ENCODE data around the gene CNKSR1. TPM values are rescaled to one million over a fixed set of nuclear protein-coding genes. Genes with fewer than 3 reads are reported as not detected.

The CNKSR1 gene
- polyA plus RNA-seq, 4 donors: 16.1 to 85.0 (median 47.9) TPM

- H3K4me1 ChIP-seq (ENCODE audit: control insufficient read depth in 3 of 3, insufficient read depth in 2 of 3, low read depth in 1 of 3, low read length in 2 of 3): peaks cover 0 to 27% (median 0%) of the 10 kb centered on the region in 3 donors
- H3K4me3 ChIP-seq (ENCODE audit: low read depth in 1 of 3, low read length in 3 of 3): peak overlapping the region in 2 of 3 donors; percentile 28 to 51
- 3 to 9% (median 6%) methylated on average over 65 to 72 of the region's 72 CpGs for WGBS, 3 donors
- peak; percentile 10 to 77 for DNase-seq
- no peaks in the 10 kb centered on the region for H3K9me3 ChIP-seq (ENCODE audit: control insufficient read depth in 2 of 2, insufficient read depth in 1 of 2, low read depth in 1 of 2, low read length in 1 of 2)
- no peaks in the 10 kb centered on the region for H3K36me3 ChIP-seq (ENCODE audit: control insufficient read depth in 3 of 3, insufficient read depth in 2 of 3, low read depth in 1 of 3, low read length in 3 of 3)
- H3K27me3 ChIP-seq (ENCODE audit: control insufficient read depth in 3 of 3, insufficient read depth in 3 of 3, low read length in 3 of 3): peaks cover 4 to 34% (median 8%) of the 10 kb centered on the region in 3 donors
- FAIRE-seq: no peak
- H3K27ac ChIP-seq (ENCODE audit: low read depth in 1 of 3, low read length in 2 of 3): no peak overlapping the region
These were observed 13.0 kb upstream of the CNKSR1 start for GRCh38 chr1:26164036-26164860.

GRCh38 chr1:26164861-26165842, 12.1 kb upstream of the CNKSR1 start:
- Histone ChIP-seq H3K27ac (ENCODE audit: low read depth in 1 of 3, low read length in 2 of 3) (no peak overlapping the region), H3K4me1 (ENCODE audit: control insufficient read depth in 3 of 3, insufficient read depth in 2 of 3, low read depth in 1 of 3, low read length in 2 of 3) (peaks cover 0 to 30% (median 0%) of the 10 kb centered on the region in 3 donors), H3K4me3 (ENCODE audit: low read depth in 1 of 3, low read length in 3 of 3) (no peak overlapping the region), H3K36me3 (ENCODE audit: control insufficient read depth in 3 of 3, insufficient read depth in 2 of 3, low read depth in 1 of 3, low read length in 3 of 3) (no peaks in the 10 kb centered on the region), H3K9me3 (ENCODE audit: control insufficient read depth in 2 of 2, insufficient read depth in 1 of 2, low read depth in 1 of 2, low read length in 1 of 2) (no peaks in the 10 kb centered on the region), H3K27me3 (ENCODE audit: control insufficient read depth in 3 of 3, insufficient read depth in 3 of 3, low read length in 3 of 3) (peaks cover 4 to 33% (median 8%) of the 10 kb centered on the region in 3 donors)
- FAIRE-seq (no peak), DNase-seq (no peak)
- 62 to 65% (median 65%) methylated on average over 19 of the region's 19 CpGs for WGBS, 3 donors

GRCh38 chr1:26166719-26167281, 10.5 kb upstream of the CNKSR1 start:
- Histone ChIP-seq H3K9me3 (ENCODE audit: control insufficient read depth in 2 of 2, insufficient read depth in 1 of 2, low read depth in 1 of 2, low read length in 1 of 2) (no peaks in the 10 kb centered on the region), H3K27ac (ENCODE audit: low read depth in 1 of 3, low read length in 2 of 3) (no peak overlapping the region), H3K36me3 (ENCODE audit: control insufficient read depth in 3 of 3, insufficient read depth in 2 of 3, low read depth in 1 of 3, low read length in 3 of 3) (peaks cover 0 to 14% (median 0%) of the 10 kb centered on the region in 3 donors), H3K4me1 (ENCODE audit: control insufficient read depth in 3 of 3, insufficient read depth in 2 of 3, low read depth in 1 of 3, low read length in 2 of 3) (peaks cover 0 to 35% (median 0%) of the 10 kb centered on the region in 3 donors), H3K27me3 (ENCODE audit: control insufficient read depth in 3 of 3, insufficient read depth in 3 of 3, low read length in 3 of 3) (peaks cover 4 to 18% (median 5%) of the 10 kb centered on the region in 3 donors), H3K4me3 (ENCODE audit: low read depth in 1 of 3, low read length in 3 of 3) (no peak overlapping the region)
- WGBS, 3 donors: 69 to 78% (median 76%) methylated on average over 4 of the region's 4 CpGs
- DNase-seq: no peak
- no peak for FAIRE-seq

GRCh38 chr1:26168410-26169197, 8.7 kb upstream of the CNKSR1 start, which contains the start of gene C1orf232:
TSS of gene C1orf232 (minus strand) at chr1:26168963. CDS start at chr1:26168499, 464 bp downstream.
- peaks cover 0 to 15% (median 0%) of the 10 kb centered on the region in 3 donors for H3K36me3 ChIP-seq (ENCODE audit: control insufficient read depth in 3 of 3, insufficient read depth in 2 of 3, low read depth in 1 of 3, low read length in 3 of 3)
- no peak for DNase-seq
- H3K27ac ChIP-seq (ENCODE audit: low read depth in 1 of 3, low read length in 2 of 3): peak within 1 kb of the TSS; percentile 34 to 90 (median 74)
- peak within 1 kb of the TSS; percentile 64 to 88 (median 64) for H3K4me3 ChIP-seq (ENCODE audit: low read depth in 1 of 3, low read length in 3 of 3)
- peaks cover 0 to 30% (median 0%) of the 10 kb centered on the region in 3 donors for H3K4me1 ChIP-seq (ENCODE audit: control insufficient read depth in 3 of 3, insufficient read depth in 2 of 3, low read depth in 1 of 3, low read length in 2 of 3)
- H3K9me3 ChIP-seq (ENCODE audit: control insufficient read depth in 2 of 2, insufficient read depth in 1 of 2, low read depth in 1 of 2, low read length in 1 of 2): no peaks in the 10 kb centered on the region
- no peak for FAIRE-seq
- 47 to 61% (median 61%) methylated on average over 5 of the region's 5 CpGs for WGBS, 3 donors
- peaks cover 0 to 4% (median 0%) of the 10 kb centered on the region in 3 donors for H3K27me3 ChIP-seq (ENCODE audit: control insufficient read depth in 3 of 3, insufficient read depth in 3 of 3, low read length in 3 of 3)

GRCh38 chr1:26169198-26169554, 8.1 kb upstream of the CNKSR1 start:
- peaks cover 0 to 15% (median 0%) of the 10 kb centered on the region in 3 donors for H3K36me3 ChIP-seq (ENCODE audit: control insufficient read depth in 3 of 3, insufficient read depth in 2 of 3, low read depth in 1 of 3, low read length in 3 of 3)
- H3K4me3 ChIP-seq (ENCODE audit: low read depth in 1 of 3, low read length in 3 of 3): peak overlapping the region in 1 of 3 donors; percentile 64
- H3K9me3 ChIP-seq (ENCODE audit: control insufficient read depth in 2 of 2, insufficient read depth in 1 of 2, low read depth in 1 of 2, low read length in 1 of 2): no peaks in the 10 kb centered on the region
- DNase-seq (no peak), FAIRE-seq (no peak)
- peaks cover 0 to 26% (median 0%) of the 10 kb centered on the region in 3 donors for H3K4me1 ChIP-seq (ENCODE audit: control insufficient read depth in 3 of 3, insufficient read depth in 2 of 3, low read depth in 1 of 3, low read length in 2 of 3)
- peak overlapping the region in 2 of 3 donors; percentile 74 to 90 for H3K27ac ChIP-seq (ENCODE audit: low read depth in 1 of 3, low read length in 2 of 3)
- H3K27me3 ChIP-seq (ENCODE audit: control insufficient read depth in 3 of 3, insufficient read depth in 3 of 3, low read length in 3 of 3): no peaks in the 10 kb centered on the region
- WGBS, 3 donors: 23 to 44% (median 36%) methylated on average over 4 of the region's 4 CpGs

GRCh38 chr1:26169669-26170471, 7.4 kb upstream of the CNKSR1 start, which contains the start of gene ZNF593:
TSS of gene ZNF593 (plus strand) at chr1:26169908. CDS start at chr1:26169984, 76 bp downstream.
- Histone ChIP-seq H3K9me3 (ENCODE audit: control insufficient read depth in 2 of 2, insufficient read depth in 1 of 2, low read depth in 1 of 2, low read length in 1 of 2) (no peaks in the 10 kb centered on the region), H3K36me3 (ENCODE audit: control insufficient read depth in 3 of 3, insufficient read depth in 2 of 3, low read depth in 1 of 3, low read length in 3 of 3) (peaks cover 0 to 15% (median 0%) of the 10 kb centered on the region in 3 donors), H3K27me3 (ENCODE audit: control insufficient read depth in 3 of 3, insufficient read depth in 3 of 3, low read length in 3 of 3) (no peaks in the 10 kb centered on the region), H3K27ac (ENCODE audit: low read depth in 1 of 3, low read length in 2 of 3) (peak within 1 kb of the TSS; percentile 34 to 90 (median 74)), H3K4me3 (ENCODE audit: low read depth in 1 of 3, low read length in 3 of 3) (peak within 1 kb of the TSS; percentile 64 to 88 (median 64)), H3K4me1 (ENCODE audit: control insufficient read depth in 3 of 3, insufficient read depth in 2 of 3, low read depth in 1 of 3, low read length in 2 of 3) (peaks cover 0 to 22% (median 0%) of the 10 kb centered on the region in 3 donors)
- FAIRE-seq: no peak
- 1% methylated on average over 57 to 76 of the region's 76 CpGs for WGBS, 3 donors
- peak; percentile 88 to 94 for DNase-seq

GRCh38 chr1:26170472-26170821, 6.8 kb upstream of the CNKSR1 start:
- DNase-seq (no peak), FAIRE-seq (no peak)
- H3K4me1 ChIP-seq (ENCODE audit: control insufficient read depth in 3 of 3, insufficient read depth in 2 of 3, low read depth in 1 of 3, low read length in 2 of 3): peaks cover 0 to 22% (median 0%) of the 10 kb centered on the region in 3 donors
- no peaks in the 10 kb centered on the region for H3K27me3 ChIP-seq (ENCODE audit: control insufficient read depth in 3 of 3, insufficient read depth in 3 of 3, low read length in 3 of 3)
- 50 to 64% (median 59%) methylated on average over 9 of the region's 9 CpGs for WGBS, 3 donors
- no peaks in the 10 kb centered on the region for H3K9me3 ChIP-seq (ENCODE audit: control insufficient read depth in 2 of 2, insufficient read depth in 1 of 2, low read depth in 1 of 2, low read length in 1 of 2)
- H3K4me3 ChIP-seq (ENCODE audit: low read depth in 1 of 3, low read length in 3 of 3): peak overlapping the region; percentile 64 to 88 (median 64)
- H3K36me3 ChIP-seq (ENCODE audit: control insufficient read depth in 3 of 3, insufficient read depth in 2 of 3, low read depth in 1 of 3, low read length in 3 of 3): peaks cover 0 to 15% (median 0%) of the 10 kb centered on the region in 3 donors
- H3K27ac ChIP-seq (ENCODE audit: low read depth in 1 of 3, low read length in 2 of 3): peak overlapping the region in 2 of 3 donors; percentile 74 to 90

All from small intestine (tissue), 7 donors.